ENCODE results near the gene SEPTIN10. TPM values are rescaled to one million over a fixed set of nuclear protein-coding genes. Genes with fewer than 3 reads are reported as not detected.

The SEPTIN10 gene
- total and polyA plus RNA-seq, 4 donors: 30.2 to 117 (median 48.3) TPM

DNA sequence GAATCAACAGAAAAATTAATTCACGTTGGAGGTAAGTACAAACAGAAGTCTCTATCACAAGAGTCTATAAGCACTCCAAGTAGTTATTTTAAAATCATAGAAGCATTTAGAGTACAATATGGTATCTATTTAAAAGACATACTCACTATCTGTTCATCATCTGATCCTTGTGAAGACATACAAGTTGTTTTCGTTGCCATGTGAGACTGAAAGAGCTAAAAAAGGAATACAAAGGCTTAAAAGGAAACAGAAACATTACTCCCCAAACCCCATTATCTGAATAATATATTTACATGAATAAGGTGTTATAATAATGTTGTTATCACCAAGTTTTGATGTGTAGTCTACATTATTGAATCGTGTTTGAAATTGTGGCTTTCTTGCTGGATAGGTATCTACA is 20.9 kb downstream of the SEPTIN10 start:
- Histone ChIP-seq H3K27ac (ENCODE audit: low read depth in 1 of 2, low read length in 1 of 2) (no peak overlapping the region), H3K4me1 (ENCODE audit: control insufficient read depth in 5 of 5, insufficient read depth in 5 of 5, low read length in 5 of 5) (peaks cover 0 to 6% (median 3%) of the 10 kb centered on the region in 5 donors), H3K27me3 (ENCODE audit: control insufficient read depth in 3 of 3, insufficient read depth in 3 of 3, low read length in 2 of 3) (no peaks in the 10 kb centered on the region), H3K9me3 (ENCODE audit: control insufficient read depth in 4 of 4, insufficient read depth in 3 of 4, low read length in 3 of 4) (no peaks in the 10 kb centered on the region), H3K9ac (ENCODE audit: insufficient read depth in 1 of 2, low read length in 2 of 2) (no peak overlapping the region), H3K36me3 (ENCODE audit: control insufficient read depth in 4 of 4, insufficient read depth in 4 of 4, low read length in 4 of 4) (peaks cover 0 to 9% (median 3%) of the 10 kb centered on the region in 4 donors), H3K4me3 (no peak overlapping the region)
- TF ChIP-seq, protein P1, sequence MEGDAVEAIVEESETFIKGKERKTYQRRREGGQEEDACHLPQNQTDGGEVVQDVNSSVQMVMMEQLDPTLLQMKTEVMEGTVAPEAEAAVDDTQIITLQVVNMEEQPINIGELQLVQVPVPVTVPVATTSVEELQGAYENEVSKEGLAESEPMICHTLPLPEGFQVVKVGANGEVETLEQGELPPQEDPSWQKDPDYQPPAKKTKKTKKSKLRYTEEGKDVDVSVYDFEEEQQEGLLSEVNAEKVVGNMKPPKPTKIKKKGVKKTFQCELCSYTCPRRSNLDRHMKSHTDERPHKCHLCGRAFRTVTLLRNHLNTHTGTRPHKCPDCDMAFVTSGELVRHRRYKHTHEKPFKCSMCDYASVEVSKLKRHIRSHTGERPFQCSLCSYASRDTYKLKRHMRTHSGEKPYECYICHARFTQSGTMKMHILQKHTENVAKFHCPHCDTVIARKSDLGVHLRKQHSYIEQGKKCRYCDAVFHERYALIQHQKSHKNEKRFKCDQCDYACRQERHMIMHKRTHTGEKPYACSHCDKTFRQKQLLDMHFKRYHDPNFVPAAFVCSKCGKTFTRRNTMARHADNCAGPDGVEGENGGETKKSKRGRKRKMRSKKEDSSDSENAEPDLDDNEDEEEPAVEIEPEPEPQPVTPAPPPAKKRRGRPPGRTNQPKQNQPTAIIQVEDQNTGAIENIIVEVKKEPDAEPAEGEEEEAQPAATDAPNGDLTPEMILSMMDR (IDR thresholded peaks at IDR 0.05; ENCODE audit: control extremely low read depth, extremely low read depth): no peak
- ATAC-seq (ENCODE audit: insufficient read depth, low FRiP score) (no peak), DNase-seq (no peak)
- WGBS, 2 donors: 89 to 91% methylated on average over 3 of the region's 3 CpGs

DNA sequence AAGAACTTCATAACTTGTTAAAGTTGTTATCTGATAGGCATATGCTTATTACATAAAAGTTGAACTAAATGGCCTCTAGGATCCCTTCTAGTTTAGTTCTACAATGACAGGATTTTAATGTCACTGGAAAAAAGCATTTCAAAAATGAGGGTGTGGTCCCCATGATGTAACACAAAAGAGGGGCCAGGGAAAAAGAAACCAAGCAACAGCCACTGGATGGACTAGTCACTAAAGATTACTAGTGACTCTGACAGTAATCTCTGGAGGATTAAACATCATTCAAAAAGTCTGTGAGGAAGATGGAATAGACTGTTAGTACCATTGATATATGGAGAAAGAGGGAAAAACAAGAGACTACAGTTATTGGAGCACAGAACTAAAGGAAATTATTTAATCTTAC is 22.6 kb downstream of the SEPTIN10 start:
- ATAC-seq (ENCODE audit: insufficient read depth, low FRiP score): no peak
- H3K9ac ChIP-seq (ENCODE audit: insufficient read depth in 1 of 2, low read length in 2 of 2): no peak overlapping the region
- no peak overlapping the region for H3K4me3 ChIP-seq
- peaks cover 0 to 7% (median 0%) of the 10 kb centered on the region in 5 donors for H3K4me1 ChIP-seq (ENCODE audit: control insufficient read depth in 5 of 5, insufficient read depth in 5 of 5, low read length in 5 of 5)
- H3K9me3 ChIP-seq (ENCODE audit: control insufficient read depth in 4 of 4, insufficient read depth in 3 of 4, low read length in 3 of 4): no peaks in the 10 kb centered on the region
- H3K27ac ChIP-seq (ENCODE audit: low read depth in 1 of 2, low read length in 1 of 2): no peak overlapping the region
- H3K36me3 ChIP-seq (ENCODE audit: control insufficient read depth in 4 of 4, insufficient read depth in 4 of 4, low read length in 4 of 4): peaks cover 0 to 9% (median 3%) of the 10 kb centered on the region in 4 donors
- H3K27me3 ChIP-seq (ENCODE audit: control insufficient read depth in 3 of 3, insufficient read depth in 3 of 3, low read length in 2 of 3): no peaks in the 10 kb centered on the region
- DNase-seq: no peak
- TF ChIP-seq, protein P1 (IDR thresholded peaks at IDR 0.05; ENCODE audit: control extremely low read depth, extremely low read depth): no peak

DNA sequence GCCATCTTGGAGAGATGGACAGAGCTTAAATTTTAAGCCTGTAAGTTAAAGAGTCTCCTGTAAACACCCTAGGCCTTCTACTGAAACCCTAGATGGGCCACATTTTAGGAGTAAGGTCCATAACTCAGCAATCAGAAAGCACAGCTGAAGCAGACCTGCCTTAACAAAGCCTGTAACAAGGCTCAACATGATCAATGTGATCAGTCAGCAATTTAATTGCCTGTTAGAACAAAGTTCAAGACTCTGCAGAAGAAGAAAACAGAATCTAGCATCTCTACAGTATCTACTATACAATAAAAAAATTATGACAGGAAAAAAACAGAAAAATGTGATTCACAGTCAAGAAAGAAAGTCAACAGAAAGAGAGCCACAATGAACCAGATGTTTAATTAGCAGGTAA is 27.1 kb downstream of the SEPTIN10 start:
- Histone ChIP-seq H3K27me3 (ENCODE audit: control insufficient read depth in 3 of 3, insufficient read depth in 3 of 3, low read length in 2 of 3) (no peaks in the 10 kb centered on the region), H3K4me3 (no peak overlapping the region), H3K4me1 (ENCODE audit: control insufficient read depth in 5 of 5, insufficient read depth in 5 of 5, low read length in 5 of 5) (peaks cover 0 to 8% (median 0%) of the 10 kb centered on the region in 5 donors), H3K36me3 (ENCODE audit: control insufficient read depth in 4 of 4, insufficient read depth in 4 of 4, low read length in 4 of 4) (peaks cover 8 to 11% (median 8%) of the 10 kb centered on the region in 4 donors), H3K9ac (ENCODE audit: insufficient read depth in 1 of 2, low read length in 2 of 2) (no peak overlapping the region), H3K9me3 (ENCODE audit: control insufficient read depth in 4 of 4, insufficient read depth in 3 of 4, low read length in 3 of 4) (no peaks in the 10 kb centered on the region), H3K27ac (ENCODE audit: low read depth in 1 of 2, low read length in 1 of 2) (no peak overlapping the region)
- DNase-seq: no peak
- no peak for ATAC-seq (ENCODE audit: insufficient read depth, low FRiP score)
- TF ChIP-seq, protein P1 (IDR thresholded peaks at IDR 0.05; ENCODE audit: control extremely low read depth, extremely low read depth): no peak

All from lung (tissue), 12 donors.